HG03097 (cell line): ENCODE measurements around the gene C6orf118.

Experiments
- ATAC-seq: cut with Tn5 transposase; IDR thresholded peaks from one replicate; pipeline ENCODE4 v1.9.1; 2021; ENCODE audit not compliant: unreplicated experiment, low FRiP score

C6orf118 gene

DNA sequence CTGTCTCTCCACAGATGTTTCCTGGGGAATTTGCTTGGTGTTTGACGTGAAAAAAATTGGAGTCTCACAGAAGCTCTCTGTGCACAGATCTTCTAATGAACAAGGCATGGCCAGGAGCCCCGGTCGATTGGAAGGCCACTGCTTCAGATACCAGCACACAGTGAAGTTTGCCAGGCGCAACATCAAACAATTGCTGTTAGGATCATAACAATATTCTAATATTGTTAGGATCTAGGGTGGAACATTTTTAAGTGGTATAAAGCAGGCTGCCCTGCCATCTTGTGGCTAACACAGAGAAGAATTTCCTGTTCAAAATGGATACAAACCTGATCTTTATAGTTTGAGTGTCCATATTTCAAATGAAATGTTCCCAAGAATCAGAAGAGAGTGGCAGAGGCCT, 64.1 kb downstream of the C6orf118 start:
- ATAC-seq, result no peak

- no peak for ATAC-seq
These were observed 64.7 kb downstream of the C6orf118 start for GRCh38 chr6:165244524-165245247.

- no peak for ATAC-seq
These were observed 65.6 kb downstream of the C6orf118 start for GRCh38 chr6:165243801-165244200.

GRCh38 chr6:165236326-165236725, 73.1 kb downstream of the C6orf118 start:
- no peak for ATAC-seq

DNA sequence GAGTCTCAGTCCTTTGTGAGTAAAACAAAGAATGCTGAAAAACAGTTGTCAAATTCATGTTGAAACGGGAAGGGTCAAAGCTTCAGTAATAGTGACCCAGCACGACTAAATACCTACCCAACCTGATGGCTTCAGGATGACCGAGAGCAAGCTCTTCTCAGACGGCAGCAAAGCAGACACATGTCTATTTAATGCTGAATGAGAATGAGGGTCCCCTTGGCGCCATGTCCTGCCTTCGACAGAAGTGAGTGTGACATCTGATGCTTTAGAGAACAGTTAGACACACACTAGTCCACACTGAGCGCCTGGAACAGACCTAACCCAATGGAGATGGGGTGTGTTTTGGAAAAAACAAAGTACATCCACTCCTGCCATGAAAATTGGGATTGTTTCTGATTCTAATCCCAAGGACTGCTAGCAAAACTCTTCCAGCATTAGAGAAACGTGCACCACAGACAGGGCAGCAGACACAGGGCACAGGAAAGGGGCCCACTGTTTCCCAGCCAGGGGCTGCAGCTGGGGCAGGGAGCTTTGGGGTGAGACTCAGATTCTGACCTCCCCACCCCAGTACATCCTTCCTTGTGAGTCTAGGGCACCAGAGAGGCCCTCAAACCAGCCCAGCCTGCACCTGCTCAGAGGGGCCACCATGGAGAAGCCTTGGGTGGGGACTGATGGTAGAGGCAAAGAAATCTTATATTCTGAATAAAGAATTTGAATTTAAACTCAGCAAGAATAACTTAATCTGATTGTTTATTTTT, 76.5 kb downstream of the C6orf118 start:
- no peak for ATAC-seq

DNA sequence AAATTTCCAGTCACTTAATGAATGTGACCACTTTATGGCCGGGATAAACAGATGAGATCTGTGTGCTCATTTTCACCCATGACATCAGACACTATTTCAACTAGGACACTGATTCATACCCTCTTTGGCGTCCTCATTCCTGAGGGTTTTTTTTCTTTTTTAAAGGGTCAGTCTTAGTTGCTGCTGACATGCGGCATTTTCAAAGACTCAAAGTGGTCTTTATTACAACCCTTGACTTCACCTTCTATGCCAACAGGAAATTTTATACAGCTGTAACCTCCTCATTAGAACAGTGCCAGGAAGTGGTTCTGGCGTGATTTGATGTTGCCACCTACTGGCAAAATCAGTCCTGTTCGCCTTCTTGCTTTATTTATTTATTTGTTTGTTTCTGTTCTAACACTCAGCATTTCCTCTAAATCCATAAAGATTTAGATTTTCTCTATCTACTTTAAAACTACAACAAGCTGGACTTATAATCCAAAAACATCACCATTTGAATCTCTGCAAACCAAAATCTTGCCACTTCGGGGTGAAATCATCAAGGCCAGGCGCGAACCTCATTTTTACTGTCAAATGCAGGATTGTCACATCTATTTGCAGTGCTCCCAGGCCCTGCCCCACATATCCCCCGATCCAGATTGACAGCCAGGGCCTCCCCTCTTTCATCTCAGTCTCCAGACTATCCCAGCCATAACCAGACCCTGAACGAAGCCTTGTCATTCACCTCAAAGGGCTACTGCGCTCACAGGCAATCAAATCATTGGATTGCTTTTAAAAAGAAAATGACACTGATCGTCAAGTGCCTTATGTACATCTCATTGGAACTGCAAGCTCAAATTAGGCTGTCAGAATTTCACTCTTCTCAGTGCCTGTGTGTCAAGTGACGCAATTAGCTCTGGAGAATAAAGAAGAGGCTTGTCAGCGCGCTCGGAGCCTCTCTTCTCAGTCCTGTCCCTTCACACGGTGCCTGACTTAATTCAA, 77.5 kb downstream of the C6orf118 start:
- ATAC-seq, result no peak

GRCh38 chr6:165231177-165231576, 78.2 kb downstream of the C6orf118 start:
- no peak for ATAC-seq
